SKM-1 (cell line): ENCODE results near the gene CPEB1.
A peak's percentile ranks its signal among the peaks of the same experiment; 100 is the strongest.

Source experiments
- DNase-seq: peaks from one replicate; lab custom pipeline; 2025; ENCODE audit not compliant: unreplicated experiment; lab: John Stamatoyannopoulos, UW

CPEB1 gene

DNA sequence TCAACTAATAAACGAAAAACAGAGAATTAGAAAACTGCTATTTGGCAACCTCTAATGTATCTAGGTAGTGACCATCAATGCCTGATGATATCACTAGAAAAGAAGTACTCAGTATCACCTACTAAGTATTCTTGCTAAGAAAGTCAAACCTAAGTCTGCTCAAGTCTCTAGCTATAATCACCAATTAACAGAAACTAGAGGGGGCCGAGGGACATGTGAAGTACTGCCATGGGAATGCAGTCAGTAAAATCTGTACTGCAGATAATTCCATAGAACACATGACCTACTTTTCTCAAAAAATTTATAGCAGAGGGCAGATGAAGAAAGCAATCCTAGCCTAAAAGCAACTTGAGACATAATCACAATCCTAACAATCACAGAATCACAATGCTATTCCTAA is 51.4 kb downstream of the CPEB1 start:
- DNase-seq: no peak

DNA sequence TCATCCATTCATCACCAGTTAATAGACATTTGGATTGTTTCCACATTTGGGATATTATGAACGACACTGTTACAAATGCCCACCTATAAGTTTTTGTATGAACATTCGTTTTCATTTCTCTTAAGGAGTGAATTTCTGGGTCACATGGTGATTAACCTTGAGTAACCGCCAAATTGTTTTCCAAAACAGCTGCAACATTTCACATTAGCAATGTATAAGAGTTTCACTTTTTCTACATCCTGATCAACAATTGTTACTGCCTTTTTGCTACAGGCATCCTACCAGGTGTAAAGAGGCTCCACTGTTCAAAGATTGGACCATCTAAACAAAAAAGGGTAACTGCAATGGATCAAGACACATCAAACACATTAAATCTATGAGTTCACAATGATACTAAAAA is 52.0 kb downstream of the CPEB1 start:
- DNase-seq: no peak

DNA sequence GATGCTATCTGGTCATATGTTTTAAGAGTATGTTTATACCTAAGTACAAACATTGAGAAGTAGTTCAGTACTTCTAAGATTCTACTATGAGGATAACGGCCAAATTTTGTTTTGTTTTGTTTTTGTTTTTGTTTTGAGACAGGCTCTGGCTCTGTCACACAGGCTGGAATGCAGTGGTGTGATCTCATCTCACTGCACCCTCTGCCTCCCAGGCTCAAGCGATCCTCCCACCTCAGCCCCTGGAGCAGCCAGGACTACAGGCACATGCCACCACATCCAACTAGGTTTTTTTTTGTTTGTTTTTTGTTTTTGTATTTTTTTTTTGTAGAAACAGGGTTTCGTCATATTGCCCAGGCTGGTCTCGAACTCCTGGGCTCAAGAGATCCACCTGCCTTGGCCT is 59.4 kb downstream of the CPEB1 start:
- no peak for DNase-seq

DNA sequence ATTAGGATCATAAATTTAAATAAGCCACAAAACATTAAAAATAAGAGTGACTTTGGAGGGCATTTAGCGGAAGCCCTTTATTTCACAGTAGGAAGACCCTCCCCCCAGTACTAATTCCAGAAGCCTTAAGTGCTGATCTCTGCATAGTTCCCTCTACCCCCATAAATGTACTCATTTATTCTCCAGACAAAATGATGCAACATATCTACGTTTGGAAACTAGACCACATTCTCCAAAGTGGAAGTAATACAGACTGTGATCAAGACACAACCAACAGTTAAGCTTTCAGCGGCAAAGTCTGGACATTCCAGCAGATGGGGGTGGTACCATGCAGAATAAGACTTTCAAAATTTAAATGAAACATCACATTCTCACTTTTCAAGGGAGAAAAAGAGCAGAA is 62.1 kb downstream of the CPEB1 start:
- peak; percentile 21 for DNase-seq

DNA sequence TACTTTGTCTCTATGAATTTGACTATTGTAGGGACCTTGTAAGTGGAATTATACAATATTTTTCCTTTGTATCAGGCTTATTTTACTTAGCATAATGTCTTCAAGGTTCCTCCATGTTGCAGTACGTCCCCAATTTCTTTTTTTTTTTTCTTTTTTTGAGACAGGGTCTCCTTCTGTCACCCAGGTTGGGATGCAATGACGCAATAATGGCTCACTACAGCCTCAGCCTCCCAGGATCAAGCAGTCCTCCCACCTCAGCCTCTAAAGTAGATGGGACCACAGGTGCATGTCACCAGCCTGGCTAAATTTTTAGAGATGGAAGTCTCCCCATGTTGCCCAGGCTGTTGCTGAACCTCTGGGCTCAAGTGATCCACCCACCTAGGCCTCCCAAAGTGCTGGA is 66.5 kb downstream of the CPEB1 start:
- no peak for DNase-seq

DNA sequence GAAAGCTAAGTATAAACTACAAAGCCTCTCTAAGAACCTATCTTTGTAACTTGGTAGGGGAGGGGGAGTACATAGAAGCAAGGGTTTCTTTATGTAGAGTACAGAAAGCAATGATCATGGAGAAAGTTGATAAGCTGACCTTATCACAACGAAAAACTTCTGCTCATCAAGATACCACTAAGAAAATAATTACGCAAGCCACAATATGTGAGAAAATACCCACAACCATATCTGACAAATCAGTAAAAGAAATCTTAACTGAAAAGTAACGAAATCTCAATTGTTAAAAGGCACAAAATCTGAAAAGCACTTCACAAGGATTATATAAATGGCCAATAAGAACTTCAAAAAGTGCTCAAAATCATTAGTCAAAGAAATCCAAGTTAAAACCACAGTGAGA is 71.8 kb downstream of the CPEB1 start:
- no peak for DNase-seq

DNA sequence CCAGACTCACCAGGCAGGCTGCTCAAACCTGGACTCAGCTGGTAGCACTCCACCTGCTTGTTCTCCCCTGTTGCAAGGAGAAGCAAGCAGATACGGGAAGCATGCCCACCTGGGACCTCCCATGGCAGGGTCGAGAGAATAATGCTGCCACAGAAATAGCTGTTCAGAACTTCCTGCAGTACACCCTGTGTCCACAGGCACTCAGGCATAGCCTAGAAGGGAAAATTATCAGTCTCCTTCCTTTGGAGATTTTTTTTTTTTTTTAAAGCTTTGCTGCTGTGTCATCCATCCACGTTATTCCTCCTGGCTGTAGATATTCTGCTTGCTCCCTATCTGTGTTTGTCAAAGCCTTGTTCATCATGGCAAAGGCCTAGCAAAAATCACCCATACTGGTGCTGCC is 74.2 kb downstream of the CPEB1 start:
- no peak for DNase-seq

DNA sequence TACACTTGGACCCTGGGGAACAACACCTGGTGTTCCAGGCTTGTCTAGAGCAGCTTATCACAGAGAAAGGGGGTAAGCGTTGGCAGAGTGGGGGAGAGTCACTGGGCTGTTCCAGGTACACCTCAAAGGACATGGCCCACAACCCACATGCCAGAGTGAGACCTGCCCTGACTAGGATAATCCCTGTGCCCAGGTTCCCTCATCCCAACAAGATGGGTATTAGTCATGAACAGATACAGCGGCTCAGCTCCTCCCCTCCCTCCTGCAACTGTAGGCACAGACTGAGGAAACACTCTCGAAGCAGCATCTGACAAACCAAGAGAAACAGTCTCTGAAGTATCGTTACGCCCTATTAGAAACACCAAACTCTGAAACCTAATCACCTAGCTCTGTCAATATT is 74.9 kb downstream of the CPEB1 start:
- DNase-seq: no peak

DNA sequence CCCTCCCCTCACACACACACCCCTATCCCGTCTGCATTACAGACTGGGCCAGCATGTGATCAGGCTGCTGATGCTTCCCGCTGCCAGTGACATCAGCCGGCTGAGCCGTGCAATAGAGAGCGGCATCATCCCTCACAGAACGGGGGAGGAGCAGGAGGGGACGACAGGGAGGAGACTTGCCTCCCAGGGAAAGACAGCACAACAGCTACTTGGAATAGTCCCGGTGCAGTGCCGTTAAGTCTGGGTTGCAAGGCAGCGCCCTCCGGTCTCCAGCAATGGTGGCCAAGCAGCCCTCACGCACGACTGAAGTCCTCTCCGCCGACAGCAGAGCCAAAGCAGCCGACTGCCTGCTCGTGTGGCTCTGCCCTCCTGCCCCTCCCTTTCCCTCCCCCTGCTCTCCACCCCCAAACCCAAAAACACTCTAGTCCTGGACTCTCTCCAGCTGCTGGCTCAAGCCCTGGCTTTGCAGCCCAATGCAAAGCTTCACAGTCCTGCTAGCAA is 75.4 kb downstream of the CPEB1 start:
- DNase-seq: no peak

DNA sequence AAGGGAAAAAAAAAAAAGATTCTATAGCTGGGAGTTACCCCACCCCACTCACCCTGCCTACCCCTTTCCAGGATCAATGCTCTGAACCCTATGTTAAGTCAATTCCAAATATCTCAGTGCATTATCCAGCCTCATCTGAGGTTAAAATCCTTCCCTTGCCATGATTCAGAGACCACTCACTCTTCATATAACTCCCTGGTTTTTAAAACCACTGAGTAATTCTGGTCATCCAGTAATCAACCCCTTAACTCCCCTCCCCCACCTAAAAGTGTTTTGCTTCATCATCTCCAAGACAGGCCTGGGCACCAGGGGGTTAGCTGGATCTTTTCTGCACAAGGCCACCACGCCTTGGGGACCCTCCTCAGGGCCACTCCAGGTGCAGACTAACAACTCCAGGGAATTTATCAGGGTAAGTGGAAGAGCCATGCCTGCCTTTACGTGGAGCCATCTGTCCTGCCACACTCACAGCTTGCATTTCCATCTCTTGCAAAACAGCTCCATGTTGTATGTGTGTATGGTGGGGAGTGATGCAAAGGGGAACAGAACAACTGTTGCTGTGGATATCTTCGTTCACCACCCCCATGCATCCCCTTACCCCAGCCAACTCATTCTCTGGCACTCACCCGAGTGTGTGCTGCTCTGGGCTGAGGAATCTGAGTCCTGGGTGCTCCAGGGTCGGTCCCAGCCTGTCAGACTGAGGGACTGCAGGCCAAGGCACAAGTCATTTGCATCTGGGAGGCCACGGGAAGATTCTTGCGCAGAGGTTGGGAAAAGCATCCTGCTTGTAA is 76.2 kb downstream of the CPEB1 start:
- DNase-seq: no peak

DNA sequence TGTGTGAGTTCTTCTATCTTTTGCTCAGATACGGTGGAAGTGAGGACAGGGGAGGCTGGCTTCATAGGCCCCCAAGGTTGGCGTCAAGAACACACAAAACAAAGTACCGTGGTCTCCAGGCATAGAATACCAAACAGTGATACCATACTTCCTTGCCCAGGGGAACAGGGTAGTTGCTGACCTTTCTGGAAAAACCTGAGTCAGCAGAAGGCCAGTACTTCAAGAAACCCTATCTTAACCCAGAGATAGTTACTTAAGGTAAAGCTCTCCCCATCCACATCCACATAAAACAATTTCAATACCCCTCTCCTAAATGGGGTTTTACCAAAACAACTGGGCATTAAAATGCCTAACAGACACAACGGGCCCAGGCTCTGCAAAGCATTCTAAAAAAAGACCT is 77.3 kb downstream of the CPEB1 start:
- DNase-seq: no peak

DNA sequence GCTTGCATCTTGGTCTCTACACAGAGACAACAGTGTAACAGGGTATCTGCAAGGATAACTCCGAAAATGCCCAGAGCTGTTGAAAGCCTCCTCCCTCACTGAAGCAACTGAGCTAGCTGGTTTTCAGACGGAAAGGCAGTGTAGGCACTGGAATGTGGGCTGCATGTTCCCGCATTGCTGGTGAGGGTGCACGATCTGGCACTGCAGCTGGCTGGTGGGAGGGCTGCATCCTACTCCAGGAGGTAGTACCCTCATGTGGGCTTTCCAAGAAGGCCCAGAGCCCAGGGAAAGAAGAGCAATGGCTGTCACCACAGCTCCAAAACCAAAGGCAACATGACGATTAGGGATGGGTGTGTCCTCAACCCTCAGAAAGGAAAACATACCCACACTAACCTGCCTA is 78.2 kb downstream of the CPEB1 start:
- no peak for DNase-seq

DNA sequence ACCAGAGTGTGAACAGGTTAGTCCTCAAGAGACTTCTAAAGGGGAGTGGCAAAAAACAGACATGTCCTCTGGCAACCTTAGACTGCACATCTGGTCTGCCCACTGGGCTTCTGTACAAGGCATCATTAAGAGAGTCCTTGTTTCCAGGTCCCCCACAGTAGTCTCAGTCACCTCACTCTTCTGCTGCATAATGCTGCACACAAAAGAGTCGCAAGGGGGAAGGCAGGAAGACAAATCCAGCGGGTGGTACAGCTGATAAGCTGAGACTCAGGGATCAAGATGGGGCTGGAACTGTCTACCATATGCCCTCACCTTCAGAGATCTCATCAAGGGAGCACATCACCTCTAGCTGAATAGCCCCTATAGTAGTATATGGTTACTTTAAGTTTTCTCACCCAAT is 79.5 kb downstream of the CPEB1 start:
- DNase-seq: no peak

DNA sequence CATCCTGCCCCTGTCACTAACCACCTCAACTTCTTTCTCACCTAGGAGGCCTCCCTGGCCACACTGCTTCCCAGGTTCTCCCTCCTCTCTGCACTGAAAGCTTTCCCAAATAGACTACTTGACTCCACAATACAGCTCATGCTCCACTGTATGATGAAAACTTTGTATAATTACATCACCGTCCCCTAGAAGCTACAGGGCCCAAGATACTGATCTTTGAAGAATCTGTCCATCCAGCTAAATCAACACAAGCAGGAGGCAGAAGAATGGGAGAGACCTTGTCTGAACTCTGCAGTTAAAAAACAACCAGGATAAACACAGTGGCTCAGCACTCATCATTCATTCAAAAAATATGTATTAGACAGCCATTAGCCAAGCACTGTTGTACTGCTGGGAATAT is 80.5 kb downstream of the CPEB1 start:
- DNase-seq: no peak

DNA sequence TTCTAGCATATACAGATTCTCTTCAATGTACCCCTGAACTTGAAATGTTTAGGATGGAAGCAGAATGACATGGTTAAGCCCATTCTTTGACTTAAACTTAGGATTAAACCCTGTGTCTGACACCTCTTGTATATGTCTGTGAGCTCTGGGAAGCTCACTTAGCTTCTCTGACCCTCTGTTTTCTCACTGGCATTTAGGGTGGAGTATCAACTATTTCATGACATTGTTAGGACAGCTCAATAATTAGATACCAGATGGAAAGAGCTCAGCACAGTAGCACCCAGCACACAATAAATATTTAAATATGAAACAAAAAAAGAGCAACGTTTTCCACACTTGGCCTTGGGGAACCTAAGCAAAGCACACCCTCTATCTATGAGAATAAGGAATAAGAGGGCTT is 88.7 kb downstream of the CPEB1 start:
- no peak for DNase-seq

DNA sequence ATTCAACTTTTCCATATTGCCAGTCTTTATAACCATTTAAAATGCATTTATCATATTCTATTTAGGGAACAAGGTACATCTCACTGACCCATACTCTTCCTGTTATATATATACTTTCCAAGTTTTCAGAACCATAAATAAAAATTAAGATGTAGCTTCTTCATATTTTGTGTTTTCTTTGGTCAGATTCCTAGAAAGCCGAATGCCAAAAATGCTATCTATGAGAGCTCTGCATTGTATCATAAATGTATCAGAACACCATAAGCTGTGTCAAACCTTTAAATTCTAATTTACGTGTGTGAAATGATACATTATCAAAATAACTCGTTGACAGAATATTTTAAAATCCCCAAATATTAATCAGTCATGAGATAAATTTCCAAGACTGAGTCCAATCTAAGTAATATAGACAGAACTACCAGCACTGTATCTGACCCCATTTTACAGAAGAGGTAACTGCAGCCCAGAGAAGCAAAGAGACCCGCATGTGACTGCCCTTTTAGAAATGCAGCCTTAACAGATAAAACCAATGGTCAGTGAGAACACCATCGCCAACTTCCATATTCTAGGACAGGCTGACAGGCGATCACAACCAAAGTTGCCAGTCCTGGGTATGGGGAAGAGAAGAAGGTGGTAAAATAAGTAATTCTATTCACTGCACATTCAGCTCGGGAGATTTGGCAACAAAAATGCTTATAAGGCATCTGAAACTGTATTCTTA is 90.7 kb downstream of the CPEB1 start:
- no peak for DNase-seq

DNA sequence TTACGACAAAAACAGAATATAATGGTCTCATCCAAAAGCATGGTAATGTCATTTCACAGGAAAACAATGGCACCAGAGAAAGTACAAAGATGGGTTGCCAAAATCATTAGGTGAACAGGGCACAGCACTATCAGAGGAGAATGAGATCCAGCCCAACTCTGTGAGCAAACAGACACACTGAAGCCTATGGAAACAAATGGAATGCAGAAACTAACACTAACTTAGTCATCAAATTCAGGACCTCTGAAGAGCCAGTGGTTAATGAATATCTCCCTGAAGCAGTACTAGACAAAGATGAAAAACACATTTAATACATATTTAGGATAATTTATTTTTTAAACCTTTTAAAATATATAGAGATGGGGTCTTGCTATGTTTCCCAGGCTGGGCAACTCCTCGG is 92.3 kb downstream of the CPEB1 start:
- no peak for DNase-seq

DNA sequence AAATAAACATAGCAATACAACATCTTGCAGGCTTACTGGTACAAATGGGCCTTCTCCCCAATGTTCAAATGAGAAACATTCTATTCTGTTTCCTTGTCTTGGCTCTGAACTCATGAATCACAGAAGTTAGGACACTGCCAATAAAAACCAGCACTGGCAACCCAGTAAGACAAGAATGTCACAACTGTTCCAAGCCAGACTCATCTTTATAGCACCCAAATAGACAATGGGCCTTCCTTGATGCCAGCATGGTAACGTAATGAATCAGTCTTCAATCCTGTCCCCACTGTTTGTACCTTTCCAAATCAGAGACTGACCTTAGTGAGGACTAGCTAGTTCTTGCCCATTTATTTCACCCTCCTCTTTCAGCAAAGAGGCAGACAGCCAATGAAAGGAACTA is 92.8 kb downstream of the CPEB1 start:
- DNase-seq: no peak

DNA sequence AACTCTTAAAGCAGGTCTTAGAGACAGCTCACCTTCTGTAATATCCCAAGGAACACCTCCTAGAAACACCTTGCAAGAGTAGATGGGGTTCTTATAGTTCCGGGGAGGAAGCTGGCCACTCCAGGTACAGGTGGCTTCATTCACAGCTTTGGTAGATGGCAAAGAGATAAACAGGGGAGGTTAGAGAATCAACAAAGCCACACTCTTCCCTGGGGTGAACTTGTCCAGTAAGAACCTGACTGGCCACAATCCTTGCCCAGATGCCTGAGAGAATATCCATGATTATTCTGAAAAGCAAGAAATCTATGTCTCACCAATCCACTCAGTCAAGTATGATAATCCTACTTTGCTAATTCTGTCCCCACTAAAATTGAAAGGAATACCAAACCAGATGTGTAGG is 93.3 kb downstream of the CPEB1 start:
- no peak for DNase-seq

DNA sequence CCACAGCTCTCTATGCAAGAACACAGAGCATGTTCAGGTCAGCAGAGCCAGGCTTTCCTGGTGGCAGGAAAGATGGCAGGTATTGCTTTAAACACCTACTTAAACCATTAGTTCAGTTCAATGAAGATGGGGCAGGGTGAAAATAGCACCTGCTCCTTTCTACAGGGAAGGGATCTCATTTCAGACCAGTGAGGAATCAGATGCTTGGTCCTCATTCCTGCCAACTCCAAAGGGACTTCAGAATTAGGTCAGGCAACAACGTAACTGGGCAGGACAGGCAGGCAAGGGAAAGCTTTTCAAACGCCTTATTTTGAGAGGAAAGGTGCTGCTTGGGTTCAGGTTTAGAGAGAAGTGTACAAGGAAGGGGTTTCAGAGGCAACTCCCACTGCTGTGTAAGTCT is 94.3 kb downstream of the CPEB1 start:
- no peak for DNase-seq

DNA sequence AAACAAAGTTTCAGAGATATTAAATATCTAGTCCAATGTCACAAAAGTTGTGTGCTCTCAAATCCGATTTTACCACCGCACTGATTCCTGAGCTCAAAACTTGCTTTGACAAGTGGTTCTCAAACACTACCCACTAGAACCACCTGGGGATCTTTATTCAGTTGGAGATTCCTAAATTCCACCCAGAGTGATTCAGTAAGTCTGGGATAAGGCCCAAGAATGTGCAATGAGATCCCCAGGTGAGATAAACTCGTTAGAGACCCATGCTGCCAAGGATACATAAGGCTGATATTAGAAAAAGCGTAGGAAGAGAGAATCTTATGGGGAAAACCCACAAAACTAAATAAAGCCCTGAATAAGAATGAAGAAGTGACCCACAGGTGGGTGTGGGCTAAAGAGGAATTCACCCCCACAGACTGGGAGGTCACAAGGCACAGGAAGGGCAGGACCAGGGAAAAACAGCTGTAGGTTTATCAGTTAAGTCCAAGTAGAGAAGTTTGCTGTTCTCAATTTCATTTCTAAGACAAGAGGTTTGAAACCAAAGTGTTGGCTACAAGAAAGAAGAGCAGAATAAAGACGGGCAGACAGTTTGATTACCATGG is 95.4 kb downstream of the CPEB1 start:
- DNase-seq: no peak

DNA sequence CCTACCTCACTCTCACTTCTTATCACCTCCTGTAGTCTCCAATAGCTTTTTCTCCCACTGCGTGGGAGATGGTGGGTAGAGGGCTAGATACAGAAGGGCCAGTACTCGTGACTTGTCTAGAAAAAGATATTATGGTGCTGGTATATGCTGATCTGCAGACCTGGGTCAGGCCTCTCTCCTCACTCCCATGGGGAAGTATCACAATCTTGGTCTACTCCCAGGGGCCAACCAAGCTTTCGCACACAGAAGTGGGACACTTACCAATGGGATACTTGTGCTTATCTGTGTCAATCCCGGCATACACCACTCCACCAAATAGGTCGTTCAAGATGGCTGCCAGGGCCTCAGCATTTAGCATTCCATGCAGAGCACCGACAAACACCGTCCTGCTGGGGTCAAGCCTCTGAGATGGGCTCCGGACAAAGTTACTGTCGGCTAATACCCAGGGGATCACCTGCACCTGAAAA is 97.9 kb downstream of the CPEB1 start:
- DNase-seq: no peak
